Measurements from ENCODE around the gene GPC6.

The GPC6 gene

DNA sequence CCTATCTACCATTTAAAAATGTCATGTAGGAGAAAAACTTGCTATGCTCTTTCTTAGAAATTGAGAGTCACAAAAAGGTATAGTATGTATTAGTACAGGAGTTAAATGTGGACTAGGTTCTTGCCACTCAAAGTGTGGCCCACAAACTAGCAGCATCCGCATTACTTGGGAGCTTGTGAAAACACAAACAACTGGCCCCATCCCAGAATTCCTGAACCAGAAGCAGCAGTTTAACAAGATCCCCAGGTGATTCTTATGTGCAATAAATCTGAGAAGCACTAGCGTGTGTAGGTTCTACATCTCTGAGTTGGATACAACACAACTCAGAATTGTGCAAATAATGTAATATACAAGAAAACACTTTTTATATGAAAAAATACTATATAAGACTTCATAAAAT lies 927.0 kb downstream of the GPC6 start:
- no peak overlapping the region for H3K27ac ChIP-seq (ENCODE audit: low read depth, low read length, poor library complexity, severe bottlenecking)
- H3K4me3 ChIP-seq (ENCODE audit: low read depth, low read length, poor library complexity, severe bottlenecking): no peak overlapping the region
- H3F3A ChIP-seq (ENCODE audit: insufficient read depth, low read length): no peaks in the 10 kb centered on the region
- H2AFZ ChIP-seq (ENCODE audit: low read length): no peak overlapping the region
- no peaks in the 10 kb centered on the region for H4K20me1 ChIP-seq (ENCODE audit: insufficient read depth, low read length)
- H3K9me2 ChIP-seq (ENCODE audit: low read depth, low read length): no peaks in the 10 kb centered on the region
- H3K4me2 ChIP-seq (ENCODE audit: low read length): no peak overlapping the region
- TF ChIP-seq, protein P1, sequence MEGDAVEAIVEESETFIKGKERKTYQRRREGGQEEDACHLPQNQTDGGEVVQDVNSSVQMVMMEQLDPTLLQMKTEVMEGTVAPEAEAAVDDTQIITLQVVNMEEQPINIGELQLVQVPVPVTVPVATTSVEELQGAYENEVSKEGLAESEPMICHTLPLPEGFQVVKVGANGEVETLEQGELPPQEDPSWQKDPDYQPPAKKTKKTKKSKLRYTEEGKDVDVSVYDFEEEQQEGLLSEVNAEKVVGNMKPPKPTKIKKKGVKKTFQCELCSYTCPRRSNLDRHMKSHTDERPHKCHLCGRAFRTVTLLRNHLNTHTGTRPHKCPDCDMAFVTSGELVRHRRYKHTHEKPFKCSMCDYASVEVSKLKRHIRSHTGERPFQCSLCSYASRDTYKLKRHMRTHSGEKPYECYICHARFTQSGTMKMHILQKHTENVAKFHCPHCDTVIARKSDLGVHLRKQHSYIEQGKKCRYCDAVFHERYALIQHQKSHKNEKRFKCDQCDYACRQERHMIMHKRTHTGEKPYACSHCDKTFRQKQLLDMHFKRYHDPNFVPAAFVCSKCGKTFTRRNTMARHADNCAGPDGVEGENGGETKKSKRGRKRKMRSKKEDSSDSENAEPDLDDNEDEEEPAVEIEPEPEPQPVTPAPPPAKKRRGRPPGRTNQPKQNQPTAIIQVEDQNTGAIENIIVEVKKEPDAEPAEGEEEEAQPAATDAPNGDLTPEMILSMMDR (IDR thresholded peaks at IDR 0.05; ENCODE audit: low read length): no peak
- no peak for TF ChIP-seq EZH2 (IDR thresholded peaks at IDR 0.05; ENCODE audit: borderline replicate concordance, low read length)
- no peaks in the 10 kb centered on the region for H3K27me3 ChIP-seq (ENCODE audit: insufficient read depth, low read length)
- no peaks in the 10 kb centered on the region for H3K36me3 ChIP-seq (ENCODE audit: insufficient read depth, low read length)
- H3K9ac ChIP-seq (ENCODE audit: low read length): no peak overlapping the region
- no peaks in the 10 kb centered on the region for H3K9me3 ChIP-seq (ENCODE audit: low read length)
- no peaks in the 10 kb centered on the region for H3K4me1 ChIP-seq (ENCODE audit: insufficient read depth, low read length, severe bottlenecking)
- no peaks in the 10 kb centered on the region for H3K79me2 ChIP-seq (ENCODE audit: insufficient read depth, low read length)

GRCh38 chr13:94154367-94154766 lies 927.8 kb downstream of the GPC6 start:
- Histone ChIP-seq H3K9me2 (ENCODE audit: low read depth, low read length) (no peaks in the 10 kb centered on the region), H4K20me1 (ENCODE audit: insufficient read depth, low read length) (no peaks in the 10 kb centered on the region), H3K27ac (ENCODE audit: low read depth, low read length, poor library complexity, severe bottlenecking) (no peak overlapping the region), H3K9me3 (ENCODE audit: low read length) (no peaks in the 10 kb centered on the region), H3K27me3 (ENCODE audit: insufficient read depth, low read length) (no peaks in the 10 kb centered on the region), H3K4me3 (ENCODE audit: low read depth, low read length, poor library complexity, severe bottlenecking) (no peak overlapping the region), H3K9ac (ENCODE audit: low read length) (no peak overlapping the region), H3K4me1 (ENCODE audit: insufficient read depth, low read length, severe bottlenecking) (no peaks in the 10 kb centered on the region), H3K4me2 (ENCODE audit: low read length) (no peak overlapping the region), H2AFZ (ENCODE audit: low read length) (no peak overlapping the region), H3K36me3 (ENCODE audit: insufficient read depth, low read length) (no peaks in the 10 kb centered on the region), H3F3A (ENCODE audit: insufficient read depth, low read length) (no peaks in the 10 kb centered on the region), H3K79me2 (ENCODE audit: insufficient read depth, low read length) (no peaks in the 10 kb centered on the region)
- TF ChIP-seq, protein P1 (IDR thresholded peaks at IDR 0.05; ENCODE audit: low read length): no peak
- TF ChIP-seq EZH2 (IDR thresholded peaks at IDR 0.05; ENCODE audit: borderline replicate concordance, low read length): no peak

- no peak for TF ChIP-seq EZH2 (IDR thresholded peaks at IDR 0.05; ENCODE audit: borderline replicate concordance, low read length)
- TF ChIP-seq, protein P1 (IDR thresholded peaks at IDR 0.05; ENCODE audit: low read length): no peak
- no peaks in the 10 kb centered on the region for H3K4me1 ChIP-seq (ENCODE audit: insufficient read depth, low read length, severe bottlenecking)
- no peak overlapping the region for H2AFZ ChIP-seq (ENCODE audit: low read length)
- H3K4me3 ChIP-seq (ENCODE audit: low read depth, low read length, poor library complexity, severe bottlenecking): no peak overlapping the region
- H4K20me1 ChIP-seq (ENCODE audit: insufficient read depth, low read length): no peaks in the 10 kb centered on the region
- H3K9me2 ChIP-seq (ENCODE audit: low read depth, low read length): no peaks in the 10 kb centered on the region
- no peak overlapping the region for H3K9ac ChIP-seq (ENCODE audit: low read length)
- no peak overlapping the region for H3K27ac ChIP-seq (ENCODE audit: low read depth, low read length, poor library complexity, severe bottlenecking)
- H3K9me3 ChIP-seq (ENCODE audit: low read length): no peaks in the 10 kb centered on the region
- H3K4me2 ChIP-seq (ENCODE audit: low read length): no peak overlapping the region
- no peaks in the 10 kb centered on the region for H3K27me3 ChIP-seq (ENCODE audit: insufficient read depth, low read length)
- no peaks in the 10 kb centered on the region for H3F3A ChIP-seq (ENCODE audit: insufficient read depth, low read length)
- no peaks in the 10 kb centered on the region for H3K36me3 ChIP-seq (ENCODE audit: insufficient read depth, low read length)
- H3K79me2 ChIP-seq (ENCODE audit: insufficient read depth, low read length): no peaks in the 10 kb centered on the region
Measured at GRCh38 chr13:94157705-94158218, 931.2 kb downstream of the GPC6 start.

Measured in OCI-LY1 (cell line).